ENCODE data around the gene THOC3.
"Not testable (repeated sequence)": the region's sequence is repeated elsewhere in the genome, so short reads cannot be mapped to it uniquely, and the experiment has no call there.

GRCh38 chr5:176017324-176017723 lies 49.2 kb upstream of the THOC3 start:
- TF ChIP-seq CTCF (conservative IDR thresholded peaks at IDR 0.05; ENCODE audit: low read depth in 2 of 2); EZH2 (IDR thresholded peaks at IDR 0.05; ENCODE audit: low read depth, unreplicated experiment); POLR2AphosphoS5 (IDR thresholded peaks at IDR 0.05; ENCODE audit: low read depth); REST (IDR thresholded peaks at IDR 0.05; ENCODE audit: unreplicated experiment); EZH2phosphoT487 (IDR thresholded peaks at IDR 0.05; ENCODE audit: unreplicated experiment); ZNF331 (CRISPR knock-in tag; IDR thresholded peaks at IDR 0.05; ENCODE audit: low read depth); CREB1 (CRISPR knock-in tag; IDR thresholded peaks at IDR 0.05; ENCODE audit: low read depth); ZNF114 (CRISPR knock-in tag; IDR thresholded peaks at IDR 0.05); JUNB (IDR thresholded peaks at IDR 0.05; ENCODE audit: unreplicated experiment); NANOG (IDR thresholded peaks at IDR 0.05; ENCODE audit: borderline replicate concordance); STAT1 (IDR thresholded peaks at IDR 0.05; ENCODE audit: unreplicated experiment); ETS1 (IDR thresholded peaks at IDR 0.05): not testable (repeated sequence)
